GM19324 (cell line): ENCODE measurements around the gene SDF4.

Experiments
- ATAC-seq: cut with Tn5 transposase; IDR thresholded peaks from one replicate; pipeline ENCODE4 v1.9.1; 2021; ENCODE audit warnings: mild to moderate bottlenecking, moderate library complexity; ENCODE audit not compliant: unreplicated experiment, low FRiP score

The SDF4 gene

GRCh38 chr1:1230656-1231399 lies 973 bp downstream of the SDF4 start:
- no peak for ATAC-seq

GRCh38 chr1:1229770-1230169 lies 2.0 kb downstream of the SDF4 start:
- no peak for ATAC-seq

GRCh38 chr1:1228596-1229321 lies 3.0 kb downstream of the SDF4 start:
- no peak for ATAC-seq

GRCh38 chr1:1228187-1228586 lies 3.6 kb downstream of the SDF4 start:
- no peak for ATAC-seq

- no peak for ATAC-seq
Observed at GRCh38 chr1:1227386-1227785, 4.4 kb downstream of the SDF4 start.

GRCh38 chr1:1226566-1227362 lies 5.0 kb downstream of the SDF4 start:
- ATAC-seq = no peak

GRCh38 chr1:1225913-1226312 lies 5.9 kb downstream of the SDF4 start:
- no peak for ATAC-seq

- ATAC-seq = no peak
Observed at GRCh38 chr1:1225238-1225845, 6.5 kb downstream of the SDF4 start.

GRCh38 chr1:1223891-1224290 lies 7.9 kb downstream of the SDF4 start:
- no peak for ATAC-seq

- ATAC-seq = no peak
Observed at GRCh38 chr1:1223321-1223720, 8.5 kb downstream of the SDF4 start.

- no peak for ATAC-seq
Observed at GRCh38 chr1:1222575-1223225, 9.1 kb downstream of the SDF4 start.

- ATAC-seq = no peak
Observed at GRCh38 chr1:1221887-1222574, 9.8 kb downstream of the SDF4 start.

GRCh38 chr1:1220197-1220596 lies 11.6 kb downstream of the SDF4 start:
- ATAC-seq = no peak

- no peak for ATAC-seq
Observed at GRCh38 chr1:1219341-1219740, 12.5 kb downstream of the SDF4 start.

GRCh38 chr1:1218524-1219200 lies 13.1 kb downstream of the SDF4 start:
- no peak for ATAC-seq

GRCh38 chr1:1217621-1218523 lies 13.9 kb downstream of the SDF4 start:
- no peak for ATAC-seq

GRCh38 chr1:1216770-1217620 lies 14.8 kb downstream of the SDF4 start:
- no peak for ATAC-seq
